ENCODE measurements around the gene IL5RA.
A peak's percentile ranks its signal among the peaks of the same experiment; 100 is the strongest.

IL5RA gene, protein sequence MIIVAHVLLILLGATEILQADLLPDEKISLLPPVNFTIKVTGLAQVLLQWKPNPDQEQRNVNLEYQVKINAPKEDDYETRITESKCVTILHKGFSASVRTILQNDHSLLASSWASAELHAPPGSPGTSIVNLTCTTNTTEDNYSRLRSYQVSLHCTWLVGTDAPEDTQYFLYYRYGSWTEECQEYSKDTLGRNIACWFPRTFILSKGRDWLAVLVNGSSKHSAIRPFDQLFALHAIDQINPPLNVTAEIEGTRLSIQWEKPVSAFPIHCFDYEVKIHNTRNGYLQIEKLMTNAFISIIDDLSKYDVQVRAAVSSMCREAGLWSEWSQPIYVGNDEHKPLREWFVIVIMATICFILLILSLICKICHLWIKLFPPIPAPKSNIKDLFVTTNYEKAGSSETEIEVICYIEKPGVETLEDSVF

GRCh38 chr3:3110299-3110630 is at the start of gene IL5RA:
Gene IL5RA, minus strand, starts transcription at chr3:3110374. Its CDS starts 5,390 bp downstream, at chr3:3104984.
- no peak within 1 kb of the TSS for H3K9ac ChIP-seq (ENCODE audit: low read depth in 1 of 2, low read length in 2 of 2)

DNA sequence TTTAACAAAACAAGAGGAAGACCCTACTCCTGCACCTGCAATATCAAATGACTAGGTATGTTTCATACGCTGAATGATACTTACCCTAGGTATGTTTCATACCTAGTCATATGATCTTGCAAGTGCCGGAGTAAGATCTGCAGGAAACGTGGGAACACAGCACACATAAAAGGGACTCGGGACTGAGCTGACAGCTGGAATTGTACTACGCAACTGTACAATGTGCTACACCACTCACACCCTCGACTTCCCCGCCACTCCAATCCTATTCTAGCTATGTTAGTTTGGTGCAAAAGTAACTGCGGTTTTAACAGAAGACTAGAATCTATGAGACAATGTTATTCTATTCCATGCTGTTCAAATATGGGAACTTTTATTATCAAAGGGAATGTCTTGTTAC is 47.3 kb upstream of the IL5RA start:
- Histone ChIP-seq H3K4me3 (ENCODE audit: low read depth in 1 of 2, low read length in 2 of 2) (no peak overlapping the region), H3K27ac (ENCODE audit: low read depth, low read length) (no peak overlapping the region), H3K27me3 (ENCODE audit: control insufficient read depth in 1 of 2, insufficient read depth in 2 of 2, low read length in 2 of 2) (no peaks in the 10 kb centered on the region), H3K36me3 (ENCODE audit: control insufficient read depth in 1 of 2, insufficient read depth in 2 of 2, low read length in 2 of 2) (peaks cover 22 to 83% of the 10 kb centered on the region in 2 donors), H3K4me1 (ENCODE audit: control insufficient read depth in 1 of 2, insufficient read depth in 2 of 2, low read length in 2 of 2) (no peaks in the 10 kb centered on the region), H3K9ac (ENCODE audit: low read depth in 1 of 2, low read length in 2 of 2) (no peak overlapping the region), H3K9me3 (ENCODE audit: control insufficient read depth in 1 of 2, low read length in 2 of 2) (no peaks in the 10 kb centered on the region)

More at GRCh38 chr3:3110299-3110630, at the start of gene IL5RA:
- Histone ChIP-seq H3K27me3 (ENCODE audit: control insufficient read depth in 1 of 2, insufficient read depth in 2 of 2, low read length in 2 of 2) (no peaks in the 10 kb centered on the region), H3K36me3 (ENCODE audit: control insufficient read depth in 1 of 2, insufficient read depth in 2 of 2, low read length in 2 of 2) (no peaks in the 10 kb centered on the region), H3K4me3 (ENCODE audit: low read depth in 1 of 2, low read length in 2 of 2) (peak within 1 kb of the TSS; percentile 38 to 46), H3K4me1 (ENCODE audit: control insufficient read depth in 1 of 2, insufficient read depth in 2 of 2, low read length in 2 of 2) (peaks cover 0 to 8% of the 10 kb centered on the region in 2 donors), H3K27ac (ENCODE audit: low read depth, low read length) (no peak within 1 kb of the TSS), H3K9me3 (ENCODE audit: control insufficient read depth in 1 of 2, low read length in 2 of 2) (no peaks in the 10 kb centered on the region)

DNA sequence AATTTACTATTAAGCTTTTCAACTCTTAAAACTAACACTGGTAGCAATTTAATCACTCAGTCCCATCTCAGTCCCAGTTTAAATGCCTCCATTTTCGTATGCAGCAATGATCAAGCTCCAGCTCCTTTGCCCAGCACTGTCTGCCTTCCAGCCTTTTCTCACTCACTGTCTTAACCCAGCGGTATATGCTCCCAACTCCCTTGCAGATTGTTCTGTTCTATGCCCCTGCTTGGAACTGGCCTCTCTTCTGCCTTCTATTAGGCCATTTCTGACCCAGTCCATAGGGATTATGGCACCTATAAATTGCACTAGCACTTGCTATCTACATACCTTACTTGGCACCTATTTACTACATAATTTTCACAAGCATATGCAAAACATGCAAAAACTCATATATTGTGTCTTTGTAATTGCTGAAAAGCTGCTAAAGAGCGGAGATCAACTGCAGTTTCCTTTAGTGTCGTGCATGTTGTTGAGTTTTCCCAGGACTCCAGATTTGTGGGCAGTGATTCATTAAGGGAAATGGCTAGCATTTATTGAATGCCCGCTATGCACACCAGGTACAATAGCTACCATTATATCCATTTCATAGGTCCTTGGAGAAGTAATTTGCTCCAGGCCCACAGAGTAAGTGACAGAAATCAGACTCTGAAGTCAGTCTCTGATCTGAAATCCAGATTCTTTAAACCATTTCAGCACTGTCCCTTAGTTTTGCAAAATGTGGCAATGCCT is 44.9 kb upstream of the IL5RA start:
- Histone ChIP-seq H3K27me3 (ENCODE audit: control insufficient read depth in 1 of 2, insufficient read depth in 2 of 2, low read length in 2 of 2) (no peaks in the 10 kb centered on the region), H3K27ac (ENCODE audit: low read depth, low read length) (no peak overlapping the region), H3K4me1 (ENCODE audit: control insufficient read depth in 1 of 2, insufficient read depth in 2 of 2, low read length in 2 of 2) (no peaks in the 10 kb centered on the region), H3K36me3 (ENCODE audit: control insufficient read depth in 1 of 2, insufficient read depth in 2 of 2, low read length in 2 of 2) (peaks cover 30 to 88% of the 10 kb centered on the region in 2 donors), H3K9ac (ENCODE audit: low read depth in 1 of 2, low read length in 2 of 2) (no peak overlapping the region), H3K9me3 (ENCODE audit: control insufficient read depth in 1 of 2, low read length in 2 of 2) (no peaks in the 10 kb centered on the region), H3K4me3 (ENCODE audit: low read depth in 1 of 2, low read length in 2 of 2) (no peak overlapping the region)

DNA sequence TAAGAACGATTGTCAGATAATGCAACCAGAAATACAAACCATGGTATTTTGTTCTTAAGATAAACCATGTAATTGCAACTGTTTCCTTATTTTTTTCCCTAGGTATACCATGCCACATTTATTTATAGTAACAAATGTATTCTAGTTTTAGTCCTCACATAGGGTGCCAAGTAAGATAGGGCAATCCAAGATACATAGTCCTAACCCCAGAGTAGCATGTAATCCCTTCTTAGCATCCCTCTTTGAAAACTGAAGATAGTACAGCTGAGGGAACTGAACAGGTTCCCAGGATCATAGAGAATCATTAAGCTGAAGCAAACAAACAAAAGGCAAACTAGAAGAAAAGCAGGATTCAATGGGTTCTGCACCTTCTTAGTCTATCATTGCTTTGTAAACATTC is 41.3 kb upstream of the IL5RA start:
- H3K27ac ChIP-seq (ENCODE audit: low read depth, low read length): no peak overlapping the region
- H3K9ac ChIP-seq (ENCODE audit: low read depth in 1 of 2, low read length in 2 of 2): no peak overlapping the region
- no peaks in the 10 kb centered on the region for H3K27me3 ChIP-seq (ENCODE audit: control insufficient read depth in 1 of 2, insufficient read depth in 2 of 2, low read length in 2 of 2)
- H3K4me3 ChIP-seq (ENCODE audit: low read depth in 1 of 2, low read length in 2 of 2): no peak overlapping the region
- no peaks in the 10 kb centered on the region for H3K4me1 ChIP-seq (ENCODE audit: control insufficient read depth in 1 of 2, insufficient read depth in 2 of 2, low read length in 2 of 2)
- peaks cover 45 to 90% of the 10 kb centered on the region in 2 donors for H3K36me3 ChIP-seq (ENCODE audit: control insufficient read depth in 1 of 2, insufficient read depth in 2 of 2, low read length in 2 of 2)
- H3K9me3 ChIP-seq (ENCODE audit: control insufficient read depth in 1 of 2, low read length in 2 of 2): no peaks in the 10 kb centered on the region

DNA sequence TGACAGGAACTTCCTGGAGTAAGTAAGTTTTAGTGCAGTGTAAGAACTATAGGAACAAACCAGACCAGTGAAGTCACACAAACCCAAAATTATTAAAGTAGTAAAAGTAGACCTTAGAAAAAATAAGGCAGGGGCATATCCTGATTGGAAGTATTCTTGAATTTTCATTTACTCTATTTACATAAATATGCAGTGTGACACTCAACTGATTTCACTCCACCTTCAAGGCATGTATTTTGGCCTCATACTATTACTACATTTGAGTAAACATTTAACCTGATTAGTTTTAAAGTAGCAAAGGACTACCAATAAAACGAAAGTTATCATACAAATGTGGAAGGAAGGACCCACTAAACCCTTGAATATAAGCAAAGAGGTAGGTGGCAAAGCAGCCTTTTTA is 39.4 kb upstream of the IL5RA start:
- H3K36me3 ChIP-seq (ENCODE audit: control insufficient read depth in 1 of 2, insufficient read depth in 2 of 2, low read length in 2 of 2): peaks cover 45 to 90% of the 10 kb centered on the region in 2 donors
- no peak overlapping the region for H3K9ac ChIP-seq (ENCODE audit: low read depth in 1 of 2, low read length in 2 of 2)
- no peaks in the 10 kb centered on the region for H3K27me3 ChIP-seq (ENCODE audit: control insufficient read depth in 1 of 2, insufficient read depth in 2 of 2, low read length in 2 of 2)
- no peaks in the 10 kb centered on the region for H3K9me3 ChIP-seq (ENCODE audit: control insufficient read depth in 1 of 2, low read length in 2 of 2)
- H3K27ac ChIP-seq (ENCODE audit: low read depth, low read length): no peak overlapping the region
- no peak overlapping the region for H3K4me3 ChIP-seq (ENCODE audit: low read depth in 1 of 2, low read length in 2 of 2)
- H3K4me1 ChIP-seq (ENCODE audit: control insufficient read depth in 1 of 2, insufficient read depth in 2 of 2, low read length in 2 of 2): no peaks in the 10 kb centered on the region

DNA sequence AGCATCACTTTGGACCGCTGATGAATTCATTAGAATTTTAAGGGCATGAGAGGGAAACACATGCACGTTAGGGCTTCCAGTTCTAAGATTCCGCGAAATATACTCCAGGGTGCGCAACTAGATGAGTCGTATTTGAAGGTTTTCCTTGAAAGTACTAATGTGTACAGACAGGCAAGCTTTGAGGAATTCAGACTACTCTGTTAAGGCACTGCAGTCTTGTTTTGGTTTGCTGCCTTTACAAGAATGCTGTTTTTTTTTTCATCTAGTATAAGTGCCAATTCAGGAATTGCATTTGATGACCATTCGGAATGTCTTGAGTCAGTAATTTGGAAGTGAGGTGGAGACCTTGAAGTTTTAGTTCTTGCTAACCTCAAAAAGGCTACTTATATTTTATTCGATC is 35.7 kb upstream of the IL5RA start:
- H3K4me3 ChIP-seq (ENCODE audit: low read depth in 1 of 2, low read length in 2 of 2): no peak overlapping the region
- H3K4me1 ChIP-seq (ENCODE audit: control insufficient read depth in 1 of 2, insufficient read depth in 2 of 2, low read length in 2 of 2): no peaks in the 10 kb centered on the region
- H3K27ac ChIP-seq (ENCODE audit: low read depth, low read length): no peak overlapping the region
- no peaks in the 10 kb centered on the region for H3K27me3 ChIP-seq (ENCODE audit: control insufficient read depth in 1 of 2, insufficient read depth in 2 of 2, low read length in 2 of 2)
- H3K9ac ChIP-seq (ENCODE audit: low read depth in 1 of 2, low read length in 2 of 2): no peak overlapping the region
- no peaks in the 10 kb centered on the region for H3K9me3 ChIP-seq (ENCODE audit: control insufficient read depth in 1 of 2, low read length in 2 of 2)
- peaks cover 44 to 90% of the 10 kb centered on the region in 2 donors for H3K36me3 ChIP-seq (ENCODE audit: control insufficient read depth in 1 of 2, insufficient read depth in 2 of 2, low read length in 2 of 2)

DNA sequence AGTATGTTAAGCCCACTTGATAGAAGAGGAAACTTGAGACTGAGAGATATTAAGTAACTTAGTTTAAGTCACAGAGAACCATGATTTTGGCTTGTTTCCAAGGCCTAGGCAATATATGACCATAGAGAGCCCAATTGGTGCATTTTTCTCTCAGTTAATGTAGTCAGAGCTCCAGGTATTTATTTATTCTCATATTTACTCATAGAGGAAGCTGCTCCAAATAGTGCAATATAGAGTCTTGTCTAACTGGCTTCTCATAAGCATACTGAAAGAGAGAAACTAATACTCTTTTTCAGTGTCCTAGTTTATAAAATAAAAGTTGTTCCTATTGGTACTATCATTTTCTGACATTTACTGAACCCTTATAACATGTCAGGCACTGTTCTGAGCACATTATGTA is 31.8 kb upstream of the IL5RA start:
- Histone ChIP-seq H3K9ac (ENCODE audit: low read depth in 1 of 2, low read length in 2 of 2) (no peak overlapping the region), H3K4me3 (ENCODE audit: low read depth in 1 of 2, low read length in 2 of 2) (no peak overlapping the region), H3K27ac (ENCODE audit: low read depth, low read length) (no peak overlapping the region), H3K27me3 (ENCODE audit: control insufficient read depth in 1 of 2, insufficient read depth in 2 of 2, low read length in 2 of 2) (no peaks in the 10 kb centered on the region), H3K9me3 (ENCODE audit: control insufficient read depth in 1 of 2, low read length in 2 of 2) (no peaks in the 10 kb centered on the region), H3K4me1 (ENCODE audit: control insufficient read depth in 1 of 2, insufficient read depth in 2 of 2, low read length in 2 of 2) (no peaks in the 10 kb centered on the region), H3K36me3 (ENCODE audit: control insufficient read depth in 1 of 2, insufficient read depth in 2 of 2, low read length in 2 of 2) (peaks cover 28 to 80% of the 10 kb centered on the region in 2 donors)

DNA sequence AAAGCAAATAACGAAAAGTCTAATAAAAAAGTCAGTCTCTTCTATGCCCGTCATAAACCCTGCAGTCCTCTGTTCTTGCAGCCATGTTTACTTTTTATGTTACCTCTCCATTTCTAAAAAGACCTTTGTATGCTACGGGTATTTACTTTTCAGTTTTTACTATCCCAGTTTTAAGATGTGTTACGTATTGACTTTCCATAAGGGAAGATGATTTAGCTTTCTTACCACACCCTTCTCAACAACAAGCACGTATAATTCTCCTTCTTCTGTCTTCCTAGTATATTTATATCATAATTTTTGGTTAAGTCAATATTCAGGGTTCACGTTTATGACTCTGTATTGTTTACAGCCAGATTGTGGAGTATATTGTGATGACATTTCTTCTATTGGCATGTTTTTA is 27.4 kb upstream of the IL5RA start:
- Histone ChIP-seq H3K4me3 (ENCODE audit: low read depth in 1 of 2, low read length in 2 of 2) (no peak overlapping the region), H3K36me3 (ENCODE audit: control insufficient read depth in 1 of 2, insufficient read depth in 2 of 2, low read length in 2 of 2) (peaks cover 14 to 57% of the 10 kb centered on the region in 2 donors), H3K9ac (ENCODE audit: low read depth in 1 of 2, low read length in 2 of 2) (no peak overlapping the region), H3K4me1 (ENCODE audit: control insufficient read depth in 1 of 2, insufficient read depth in 2 of 2, low read length in 2 of 2) (no peaks in the 10 kb centered on the region), H3K27ac (ENCODE audit: low read depth, low read length) (no peak overlapping the region), H3K27me3 (ENCODE audit: control insufficient read depth in 1 of 2, insufficient read depth in 2 of 2, low read length in 2 of 2) (no peaks in the 10 kb centered on the region), H3K9me3 (ENCODE audit: control insufficient read depth in 1 of 2, low read length in 2 of 2) (no peaks in the 10 kb centered on the region)

DNA sequence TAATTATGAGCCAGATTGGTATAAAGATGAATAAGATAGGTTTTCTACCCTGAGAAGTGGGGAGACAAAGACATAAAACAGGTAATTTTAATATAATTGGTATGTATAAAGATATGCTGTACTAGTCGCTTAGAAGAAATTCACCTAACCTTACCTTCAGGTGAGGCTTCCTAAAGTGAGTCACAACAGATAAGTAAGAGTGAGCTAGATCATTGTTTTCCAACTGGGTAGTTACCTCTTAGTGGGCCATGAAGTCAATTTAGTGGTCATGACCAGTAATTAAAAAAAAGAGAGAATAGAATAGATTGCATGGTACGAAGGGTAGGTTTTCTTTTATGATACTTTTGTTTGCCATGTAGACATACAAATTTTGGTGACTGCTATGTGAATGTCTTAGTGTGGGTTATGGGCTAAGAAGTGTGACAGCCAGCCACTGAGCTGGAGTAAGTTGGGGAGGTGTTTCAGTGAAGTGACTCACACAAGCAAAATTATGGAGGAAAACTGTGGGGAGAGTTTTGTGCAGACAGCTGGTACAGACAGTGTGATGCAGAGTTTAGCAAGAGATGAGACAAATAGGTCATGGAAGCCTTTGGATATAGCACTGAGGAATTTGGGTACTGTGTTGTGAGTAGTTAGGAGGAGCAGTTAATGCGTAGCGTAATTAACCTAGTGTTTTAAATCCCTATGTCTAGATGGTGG is 24.7 kb upstream of the IL5RA start:
- Histone ChIP-seq H3K36me3 (ENCODE audit: control insufficient read depth in 1 of 2, insufficient read depth in 2 of 2, low read length in 2 of 2) (peaks cover 4 to 46% of the 10 kb centered on the region in 2 donors), H3K4me1 (ENCODE audit: control insufficient read depth in 1 of 2, insufficient read depth in 2 of 2, low read length in 2 of 2) (no peaks in the 10 kb centered on the region), H3K27ac (ENCODE audit: low read depth, low read length) (no peak overlapping the region), H3K4me3 (ENCODE audit: low read depth in 1 of 2, low read length in 2 of 2) (no peak overlapping the region), H3K27me3 (ENCODE audit: control insufficient read depth in 1 of 2, insufficient read depth in 2 of 2, low read length in 2 of 2) (no peaks in the 10 kb centered on the region), H3K9me3 (ENCODE audit: control insufficient read depth in 1 of 2, low read length in 2 of 2) (no peaks in the 10 kb centered on the region), H3K9ac (ENCODE audit: low read depth in 1 of 2, low read length in 2 of 2) (no peak overlapping the region)

DNA sequence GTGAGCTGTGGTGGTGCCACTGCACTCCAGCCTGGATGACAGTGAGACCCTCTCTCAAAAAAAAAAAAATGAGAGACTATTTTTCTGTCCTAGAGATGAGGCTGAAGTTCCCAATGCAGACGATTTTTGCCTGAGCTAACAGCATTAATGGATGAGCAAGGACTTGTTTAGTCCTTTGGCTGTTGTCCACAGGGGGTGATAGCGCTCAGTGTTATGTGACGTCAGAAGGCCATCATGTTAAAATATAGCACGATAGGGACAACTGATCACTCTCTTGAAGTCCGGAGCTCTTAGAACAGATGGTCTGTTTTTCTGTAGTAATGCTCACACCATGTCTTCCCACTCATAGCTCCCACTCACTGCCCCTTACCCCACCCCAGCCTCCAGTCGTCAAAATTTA is 23.3 kb upstream of the IL5RA start:
- peaks cover 0 to 39% of the 10 kb centered on the region in 2 donors for H3K36me3 ChIP-seq (ENCODE audit: control insufficient read depth in 1 of 2, insufficient read depth in 2 of 2, low read length in 2 of 2)

More for the DNA sequence above, 23.3 kb upstream of the IL5RA start:
- Histone ChIP-seq H3K27ac (ENCODE audit: low read depth, low read length) (no peak overlapping the region), H3K4me3 (ENCODE audit: low read depth in 1 of 2, low read length in 2 of 2) (no peak overlapping the region), H3K4me1 (ENCODE audit: control insufficient read depth in 1 of 2, insufficient read depth in 2 of 2, low read length in 2 of 2) (peaks cover 0 to 3% of the 10 kb centered on the region in 2 donors), H3K27me3 (ENCODE audit: control insufficient read depth in 1 of 2, insufficient read depth in 2 of 2, low read length in 2 of 2) (no peaks in the 10 kb centered on the region), H3K9me3 (ENCODE audit: control insufficient read depth in 1 of 2, low read length in 2 of 2) (no peaks in the 10 kb centered on the region), H3K9ac (ENCODE audit: low read depth in 1 of 2, low read length in 2 of 2) (no peak overlapping the region)

Data from duodenal mucosa (tissue), 2 donors.